Epidermal melanocyte (primary cell): ENCODE measurements around the gene HOXB4.

Source experiments
- DNase-seq: peaks from one replicate; pipeline ENCODE4 v3.0.0; 2011; ENCODE audit warnings: low spot score; ENCODE audit not compliant: insufficient read length

HOXB4 gene

GRCh38 chr17:48577946-48578615 lies at the start of gene HOXB4:
Gene HOXB4 (minus strand): TSS chr17:48578350. CDS start chr17:48578319, 31 bp downstream.
- peak; percentile 90 for DNase-seq

- DNase-seq, result no peak
Observed at GRCh38 chr17:48627118-48627597, 49.0 kb upstream of the HOXB4 start.

GRCh38 chr17:48626245-48627117 lies 48.3 kb upstream of the HOXB4 start, which contains the start of gene HOXB9:
Gene HOXB9 (minus strand): TSS chr17:48626358. CDS start chr17:48626269, 89 bp downstream.
- DNase-seq, result no peak

GRCh38 chr17:48625495-48626244 lies 47.5 kb upstream of the HOXB4 start:
- DNase-seq, result no peak

GRCh38 chr17:48624544-48625494 lies 46.7 kb upstream of the HOXB4 start:
- peak; percentile 74 for DNase-seq

GRCh38 chr17:48624118-48624517 lies 46.0 kb upstream of the HOXB4 start:
- DNase-seq, result no peak

GRCh38 chr17:48623583-48623982 lies 45.4 kb upstream of the HOXB4 start:
- no peak for DNase-seq

GRCh38 chr17:48622857-48623256 lies 44.7 kb upstream of the HOXB4 start:
- DNase-seq, result no peak

- no peak for DNase-seq
Observed at GRCh38 chr17:48621410-48622392, 43.6 kb upstream of the HOXB4 start.

- no peak for DNase-seq
Observed at GRCh38 chr17:48620461-48621139, 42.5 kb upstream of the HOXB4 start.

GRCh38 chr17:48619826-48620449 lies 41.8 kb upstream of the HOXB4 start:
- no peak for DNase-seq

- peak; percentile 99 for DNase-seq
Observed at GRCh38 chr17:48618256-48618896, 40.2 kb upstream of the HOXB4 start.

GRCh38 chr17:48617471-48618255 lies 39.5 kb upstream of the HOXB4 start:
- no peak for DNase-seq

GRCh38 chr17:48616717-48617470 lies 38.7 kb upstream of the HOXB4 start:
- DNase-seq, result no peak

GRCh38 chr17:48615963-48616716 lies 38.0 kb upstream of the HOXB4 start:
- no peak for DNase-seq
